GM21390 (cell line): Measurements from ENCODE around the gene SLAMF9.
A peak's percentile ranks its signal among the peaks of the same experiment; 100 is the strongest.

Source experiments
- ATAC-seq: cut with Tn5 transposase; IDR thresholded peaks from one replicate; pipeline ENCODE4 v1.9.1; 2021; ENCODE audit not compliant: unreplicated experiment

SLAMF9 gene

DNA sequence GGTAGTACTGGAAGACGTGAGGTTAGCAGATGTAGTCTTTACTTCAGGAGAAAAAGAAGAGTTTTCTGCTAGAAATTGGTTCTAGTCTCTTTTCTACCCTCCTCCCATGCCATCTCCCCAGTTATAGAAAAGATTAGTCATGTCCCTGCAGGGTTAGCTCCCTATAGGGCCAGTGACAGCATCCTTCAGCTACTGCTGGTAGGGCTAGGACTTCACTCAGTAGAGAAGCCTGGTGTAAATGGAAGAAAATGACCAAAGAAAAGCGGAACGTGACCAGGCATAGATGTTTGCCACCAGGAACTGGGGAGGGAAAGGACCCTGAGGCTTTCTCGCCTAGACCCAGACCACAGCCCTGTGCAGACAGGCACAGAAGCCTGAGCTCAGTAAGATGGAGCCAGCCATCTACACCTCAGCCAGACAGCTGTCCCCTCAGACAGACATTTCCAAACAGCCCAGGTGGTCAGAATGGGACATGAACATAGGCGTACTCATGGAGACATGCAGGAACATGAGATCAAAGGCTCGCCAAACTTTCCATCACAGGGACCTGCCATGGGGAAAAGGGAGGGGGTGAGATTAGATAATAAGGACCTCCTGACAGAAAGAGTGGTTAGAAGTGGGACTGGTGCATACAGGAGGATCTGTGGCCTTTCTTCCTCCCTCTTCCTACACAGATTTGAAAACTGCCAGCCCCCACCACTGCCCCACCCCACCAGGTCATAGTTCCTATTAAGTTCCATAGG is 23.5 kb upstream of the SLAMF9 start:
- no peak for ATAC-seq

DNA sequence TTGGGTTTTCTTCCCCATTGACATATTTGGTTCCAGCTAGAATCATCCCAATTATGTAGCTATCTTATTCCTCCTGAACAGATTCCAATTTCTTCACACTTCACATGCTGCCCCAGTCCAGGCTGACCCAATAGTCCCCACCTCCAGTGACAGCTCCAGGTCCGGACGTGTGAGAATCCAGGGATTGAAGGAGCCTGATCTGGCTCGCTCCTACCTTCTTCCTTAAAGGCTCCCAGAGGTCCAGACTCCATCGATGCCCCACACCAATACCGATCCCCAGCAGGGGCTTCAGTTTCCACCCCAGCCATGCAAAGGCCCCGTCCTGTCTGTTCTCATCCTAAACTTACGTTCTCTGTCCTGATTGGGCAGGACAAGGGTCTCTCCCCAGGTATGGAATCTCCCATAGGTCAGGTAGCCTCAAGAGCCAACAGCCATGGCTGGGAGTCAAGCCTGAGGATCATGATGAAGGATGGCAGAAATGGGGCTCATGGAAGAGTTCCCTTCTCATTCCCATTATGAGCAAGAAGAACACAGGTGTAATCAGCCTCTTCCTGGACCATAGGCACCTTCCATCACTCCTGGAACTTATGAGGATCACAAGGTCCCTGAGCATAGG is 20.4 kb upstream of the SLAMF9 start:
- no peak for ATAC-seq

DNA sequence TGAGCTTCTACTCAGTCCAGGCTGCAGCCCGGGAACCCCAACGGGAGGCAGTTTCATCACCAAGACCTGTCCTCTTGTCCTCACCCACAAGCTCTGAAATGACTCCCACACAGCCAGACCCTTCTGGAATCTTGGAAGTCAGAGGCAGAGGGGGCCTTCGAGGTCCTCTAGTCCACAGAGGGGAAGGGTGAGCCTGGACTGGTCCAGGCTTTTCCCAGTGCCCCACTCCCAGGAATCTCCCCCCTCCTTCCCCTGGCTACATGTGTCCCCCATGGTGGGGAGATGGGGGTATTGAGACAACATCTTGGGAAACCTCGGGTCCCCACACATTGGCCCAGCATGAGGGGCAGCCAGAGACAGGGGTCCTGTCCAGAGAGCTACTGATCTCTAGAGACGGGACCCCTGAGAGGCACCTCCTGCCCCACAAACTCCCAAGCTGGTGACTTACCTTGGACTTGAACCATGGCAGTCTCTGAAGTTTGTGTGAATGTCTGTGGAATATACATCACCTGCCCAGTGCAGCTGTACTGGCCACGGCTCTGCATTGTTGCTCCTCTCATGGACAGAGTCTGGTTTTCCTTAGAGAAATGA is 19.4 kb upstream of the SLAMF9 start:
- ATAC-seq = no peak

DNA sequence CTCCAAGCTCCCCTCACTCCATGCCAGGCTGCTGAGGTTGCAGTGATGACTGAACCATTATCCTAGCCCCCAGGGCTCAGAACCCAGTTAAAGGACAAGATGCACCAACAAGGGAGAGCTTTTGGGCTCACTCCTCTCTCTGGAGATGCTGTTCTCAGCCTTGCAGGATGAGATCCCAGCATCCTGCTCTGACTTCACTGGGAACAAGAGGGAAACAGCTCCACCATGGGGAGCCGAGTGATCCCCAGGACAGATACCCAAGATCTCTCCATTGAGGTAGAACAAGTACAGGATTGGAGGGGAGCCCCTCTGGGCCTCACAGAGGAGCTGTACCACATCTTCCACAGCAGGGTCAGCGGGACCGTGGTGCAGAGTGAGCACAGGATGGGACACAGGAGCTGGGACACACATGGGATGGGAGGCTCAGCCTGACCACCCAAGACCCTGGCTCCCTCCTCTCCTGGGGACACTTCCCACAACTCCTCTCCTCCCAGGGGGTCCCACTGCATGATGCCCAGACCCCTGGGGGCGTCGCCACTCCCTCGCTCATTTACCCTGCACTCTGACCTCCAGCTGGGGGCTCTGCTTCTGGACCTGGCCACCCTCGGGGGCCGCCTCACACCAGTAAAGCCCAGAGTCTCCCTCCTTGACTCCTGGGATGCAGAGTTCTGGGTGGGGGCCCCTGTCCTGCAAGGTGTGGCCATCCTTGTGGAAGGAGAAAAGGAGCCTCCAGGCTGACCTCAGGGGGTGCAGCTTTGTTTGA is 18.6 kb upstream of the SLAMF9 start:
- ATAC-seq = no peak

DNA sequence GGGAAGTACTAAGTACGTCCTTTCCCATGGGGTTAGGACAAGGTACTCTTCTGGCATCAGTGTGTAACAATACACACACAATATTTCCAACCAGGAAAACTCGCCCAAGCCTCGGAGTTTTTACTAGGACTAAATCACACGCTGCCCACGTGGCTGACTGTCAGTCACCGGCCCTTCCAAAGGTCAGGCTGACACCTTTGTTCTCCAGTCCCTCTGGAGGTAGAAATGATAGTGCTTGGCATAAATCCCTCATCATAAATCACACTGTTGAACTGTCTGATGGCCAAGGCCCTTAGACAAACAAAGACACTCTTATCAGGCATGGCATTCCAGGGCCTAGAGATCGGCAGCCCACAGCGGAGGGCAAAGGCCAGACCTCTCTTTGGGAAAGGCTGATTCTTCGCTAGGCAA is 16.9 kb upstream of the SLAMF9 start:
- ATAC-seq = no peak

DNA sequence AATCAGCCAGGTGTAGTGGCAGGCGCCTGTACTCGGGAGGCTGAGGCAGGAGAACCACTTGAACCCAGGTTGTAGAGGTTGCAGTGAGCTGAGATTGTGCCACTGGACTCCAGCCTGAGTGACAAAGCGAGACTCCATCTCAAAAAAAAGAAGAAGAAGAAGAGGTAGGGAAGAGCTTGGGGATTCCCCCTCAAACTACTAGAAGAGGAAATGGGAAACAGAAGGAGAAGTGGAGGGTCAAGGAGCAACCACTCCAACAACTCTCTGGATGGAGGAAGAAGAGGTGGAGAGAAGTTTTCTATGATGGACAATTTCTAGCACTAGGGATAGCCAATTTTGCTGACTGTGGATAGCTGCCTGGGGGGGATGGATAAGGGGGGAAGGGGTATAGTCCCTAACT is 14.9 kb upstream of the SLAMF9 start:
- no peak for ATAC-seq

DNA sequence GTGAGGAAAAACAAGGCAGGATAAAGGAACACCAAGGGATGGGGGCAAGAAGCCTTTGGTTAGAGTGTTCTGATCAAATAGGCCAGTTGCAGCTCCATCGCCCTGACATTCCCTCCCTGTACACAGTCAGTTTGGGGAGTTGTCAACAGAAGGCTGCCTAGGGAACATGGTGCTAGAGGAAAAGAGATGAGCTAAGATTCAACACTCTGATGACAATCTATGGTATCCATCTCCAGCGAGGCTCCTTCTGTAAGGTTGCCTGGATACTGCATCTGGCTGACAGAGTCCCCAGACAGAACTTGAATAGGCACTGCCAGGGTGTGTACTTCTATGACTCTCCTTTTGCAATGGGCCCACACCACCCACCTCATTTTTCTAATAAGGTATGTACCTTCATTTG is 11.2 kb upstream of the SLAMF9 start:
- no peak for ATAC-seq

DNA sequence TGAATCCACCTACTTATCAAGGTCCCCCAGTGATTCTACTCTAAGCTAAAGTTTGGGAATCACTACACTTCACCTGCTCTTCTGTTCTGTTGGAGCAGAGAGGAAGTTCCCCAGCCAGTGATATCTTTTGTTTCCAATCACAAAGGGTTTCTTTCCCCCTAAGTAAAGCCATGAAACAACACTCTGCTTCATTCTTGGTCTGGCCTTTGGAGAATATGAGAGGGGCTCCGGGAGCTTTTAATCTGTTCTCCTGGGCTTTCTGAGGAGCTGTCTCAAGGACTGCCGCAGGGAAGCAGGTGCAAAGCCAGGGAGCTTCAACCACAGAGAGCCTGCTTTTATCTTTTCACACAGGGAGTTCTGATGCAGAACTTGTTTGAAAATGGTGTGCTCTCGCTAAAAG is 10.1 kb upstream of the SLAMF9 start:
- no peak for ATAC-seq

DNA sequence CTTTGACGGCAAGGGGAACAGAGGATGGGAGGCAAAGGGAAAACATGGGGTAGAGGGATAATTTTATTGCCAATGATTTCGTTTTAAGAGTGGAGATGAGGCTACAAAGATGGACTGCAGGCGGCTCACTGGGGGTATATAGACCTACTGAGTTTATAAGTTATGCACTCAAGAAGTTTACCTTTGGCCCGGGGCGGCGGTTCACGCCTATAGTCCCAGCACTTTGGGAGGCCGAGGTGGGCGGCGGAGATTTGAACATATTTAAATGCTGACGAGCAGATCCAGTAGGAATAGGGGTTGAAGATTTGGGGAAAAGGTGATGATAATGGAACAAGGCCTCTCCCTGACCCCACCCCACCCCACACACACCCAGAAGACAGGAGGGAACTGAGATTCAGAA is 8.1 kb upstream of the SLAMF9 start:
- no peak for ATAC-seq

DNA sequence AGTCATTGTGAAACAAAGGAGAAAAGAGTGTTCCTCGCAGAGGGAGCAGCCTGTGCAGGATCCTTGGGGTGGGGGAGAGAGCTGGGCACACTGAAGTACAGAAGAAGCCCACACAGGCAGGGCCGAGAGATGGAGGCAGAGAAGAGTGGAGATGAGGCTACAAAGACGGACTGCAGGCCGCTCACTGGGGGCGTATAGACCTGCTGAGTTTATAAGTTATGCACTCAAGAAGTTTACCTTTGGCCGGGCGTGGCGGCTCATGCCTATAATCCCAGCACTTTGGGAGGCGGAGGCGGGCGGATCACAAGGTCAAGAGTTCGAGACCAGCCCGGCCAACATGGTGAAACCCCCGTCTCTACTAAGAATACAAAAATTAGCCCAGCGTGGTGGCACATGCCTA is 7.6 kb upstream of the SLAMF9 start:
- no peak for ATAC-seq

DNA sequence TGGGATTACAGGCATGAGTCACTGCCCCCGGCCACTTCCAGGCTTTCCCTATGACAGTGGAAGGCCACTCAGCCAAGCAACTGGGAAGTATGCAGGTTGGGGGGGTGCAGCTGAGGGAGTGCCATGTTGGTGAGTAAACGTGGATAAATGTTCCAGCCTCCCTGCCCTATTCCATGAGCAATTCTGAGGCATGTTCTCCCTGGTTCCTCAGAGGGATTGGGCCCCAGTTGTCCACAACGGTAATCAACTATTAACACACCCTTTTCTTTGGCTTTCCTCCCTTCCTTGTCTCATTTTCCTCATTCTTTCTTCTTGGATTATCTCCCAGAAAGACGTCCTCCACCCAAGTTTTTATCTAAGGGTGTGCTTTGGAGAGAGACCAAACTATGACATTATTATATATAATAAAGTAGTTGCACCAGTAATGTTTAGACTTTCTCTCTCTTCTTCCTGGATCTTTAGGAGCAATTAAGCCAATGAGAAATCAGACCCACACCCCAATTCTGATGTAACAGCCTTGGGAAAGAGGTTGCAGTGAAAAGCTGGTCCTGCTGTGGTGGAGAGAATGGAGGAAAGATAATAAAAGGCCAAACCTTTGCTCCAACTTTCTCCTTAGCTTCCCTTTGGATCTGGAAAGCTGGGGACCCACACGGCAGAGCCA is 6.8 kb upstream of the SLAMF9 start:
- no peak for ATAC-seq

DNA sequence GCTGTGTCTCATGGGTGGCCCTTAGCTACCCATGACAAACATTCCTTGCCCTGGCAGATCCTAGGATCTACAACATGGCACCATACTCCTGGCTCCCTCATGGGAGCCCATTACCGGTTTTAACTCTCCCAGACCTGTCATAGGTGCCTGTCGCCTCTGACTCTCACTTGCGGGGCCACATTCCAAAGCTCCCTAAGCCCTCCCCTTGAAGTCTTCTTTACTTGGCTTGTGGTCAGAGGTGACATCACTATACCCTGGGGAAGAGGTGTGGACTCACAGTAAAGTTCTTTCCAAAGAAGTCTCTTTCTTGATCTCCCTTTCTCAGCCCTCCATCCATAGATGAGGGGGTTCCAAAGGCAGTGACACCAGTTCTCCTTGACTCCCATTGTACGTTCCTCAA is 5.4 kb upstream of the SLAMF9 start:
- ATAC-seq = no peak

DNA sequence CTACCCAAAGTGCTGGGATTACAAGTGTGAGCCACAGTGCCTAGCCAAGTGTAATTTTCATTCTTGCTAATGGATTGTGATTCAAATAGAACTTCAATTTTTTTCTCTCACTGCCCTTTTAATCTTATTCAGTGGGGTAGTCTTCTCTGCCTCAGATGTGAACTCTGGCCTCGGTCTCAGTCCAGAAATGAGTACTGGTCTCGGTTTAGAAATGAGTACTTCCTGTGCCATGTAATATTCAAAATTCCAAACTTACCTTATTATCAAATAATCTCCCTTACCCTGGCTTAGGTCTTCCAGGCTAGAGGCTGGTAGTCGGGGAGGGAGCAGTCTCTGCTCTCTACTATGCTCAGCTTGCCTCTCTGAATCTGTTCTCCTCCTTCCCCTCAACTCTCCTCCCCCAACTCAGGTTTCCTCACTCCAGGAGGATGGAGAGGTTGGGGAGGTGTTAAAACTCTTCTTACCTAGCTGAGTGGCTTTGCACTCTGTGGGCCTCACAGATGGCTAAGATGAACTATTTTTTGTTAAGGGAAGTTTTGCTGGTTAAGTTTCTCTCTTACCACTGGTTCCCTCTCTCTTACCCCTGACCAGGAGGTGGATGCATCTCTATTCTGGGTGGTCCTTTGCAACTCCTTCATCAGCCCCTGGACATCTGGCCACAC is 4.8 kb upstream of the SLAMF9 start:
- peak; percentile 61 for ATAC-seq

DNA sequence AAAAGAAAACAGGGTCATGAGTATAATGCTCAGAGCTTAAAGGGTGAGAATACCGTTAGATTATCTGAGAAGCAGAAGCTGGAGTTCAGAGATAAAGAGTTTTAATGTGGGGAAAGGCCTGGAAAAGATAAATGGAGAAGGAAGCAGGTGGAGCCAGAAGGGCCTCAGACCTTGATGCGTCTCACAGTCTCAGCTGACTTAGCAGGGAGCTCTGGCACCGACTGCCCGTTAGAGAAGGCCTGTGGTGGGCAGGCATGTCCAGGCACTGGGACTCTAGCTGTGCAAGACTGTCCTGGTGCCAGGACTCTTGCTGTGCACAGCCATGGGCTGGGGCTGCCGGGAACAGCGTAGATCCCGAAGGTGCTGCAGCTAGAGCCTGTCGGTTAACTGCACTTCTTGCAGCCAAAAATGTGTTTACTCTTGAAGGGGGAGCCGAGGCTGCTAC is 3.8 kb upstream of the SLAMF9 start:
- no peak for ATAC-seq

DNA sequence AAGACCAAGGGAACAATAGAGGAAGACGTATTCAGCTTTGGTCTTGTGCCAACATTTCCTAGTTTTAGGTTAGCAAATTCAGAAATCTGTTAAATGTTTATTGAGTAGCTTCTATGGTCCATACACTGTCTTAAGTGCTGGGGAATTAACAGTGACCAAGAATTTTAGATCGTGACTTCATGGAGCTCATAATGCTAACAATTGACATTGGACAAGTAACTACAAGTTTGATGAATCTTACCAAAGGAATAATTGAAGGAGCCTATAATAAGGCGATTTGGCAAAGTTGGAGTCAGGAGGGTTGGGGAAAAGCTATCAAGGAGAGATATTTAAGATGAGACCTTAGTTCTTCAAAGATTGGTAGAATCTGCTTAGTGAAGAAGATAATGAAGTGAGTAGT is 1.4 kb upstream of the SLAMF9 start:
- ATAC-seq = no peak

DNA sequence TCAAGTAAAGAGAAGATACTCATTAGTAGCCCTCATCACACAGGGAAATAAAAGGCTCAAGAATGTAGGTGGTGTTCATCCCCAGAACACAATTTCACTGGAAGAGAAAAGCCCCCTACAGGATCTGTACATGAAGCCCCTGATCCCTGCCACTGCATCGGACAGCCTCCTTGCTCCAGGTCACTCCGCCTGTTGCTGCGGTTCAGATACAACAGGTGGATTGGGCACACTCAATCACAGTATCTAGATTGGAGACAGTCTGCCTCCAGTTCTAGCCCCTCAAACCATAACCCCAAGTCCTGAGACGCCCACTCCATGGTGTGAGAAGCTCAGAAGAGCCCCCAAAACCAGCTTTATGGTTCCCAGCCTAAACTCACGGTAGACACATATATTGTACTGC is 1.1 kb downstream of the SLAMF9 start:
- no peak for ATAC-seq

DNA sequence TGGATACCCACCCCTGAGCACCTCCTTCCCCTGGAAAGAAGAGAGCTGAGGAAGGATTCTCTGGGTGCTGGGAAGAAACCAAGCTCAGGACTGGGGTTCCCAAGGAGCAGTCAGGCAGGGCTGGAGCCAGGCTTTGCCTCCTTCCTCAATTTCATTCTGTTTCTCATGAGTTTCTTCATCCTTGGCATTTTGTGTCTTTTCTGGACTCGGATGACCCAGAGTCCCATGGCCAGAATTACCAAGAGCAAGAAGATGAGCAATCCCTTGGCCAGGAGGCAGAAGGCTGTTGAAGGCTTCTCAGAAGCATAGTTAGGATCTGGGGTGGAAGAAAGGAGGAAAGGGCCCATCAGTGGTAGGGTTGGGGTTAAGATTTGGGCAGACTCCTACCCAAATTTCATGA is 2.5 kb downstream of the SLAMF9 start:
- no peak for ATAC-seq

DNA sequence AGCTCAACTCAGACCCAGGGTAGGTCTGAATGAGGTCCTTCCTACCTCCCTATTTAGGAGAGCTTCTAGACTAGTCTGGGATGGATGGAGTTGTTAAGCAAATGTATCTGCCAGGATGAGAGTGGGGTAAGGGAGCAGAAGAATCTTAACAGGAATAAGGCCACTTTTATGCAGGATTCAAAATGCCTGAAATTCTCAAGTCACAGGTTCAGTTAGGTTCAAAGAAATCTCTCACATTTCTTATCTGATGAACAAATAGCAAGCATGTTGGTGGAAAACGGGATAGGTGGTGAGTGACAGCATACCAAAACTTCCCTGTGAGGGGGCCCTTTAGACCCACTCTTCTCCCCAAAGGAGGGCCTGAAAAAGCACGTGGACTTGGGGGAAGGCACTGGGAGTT is 3.0 kb downstream of the SLAMF9 start:
- no peak for ATAC-seq

DNA sequence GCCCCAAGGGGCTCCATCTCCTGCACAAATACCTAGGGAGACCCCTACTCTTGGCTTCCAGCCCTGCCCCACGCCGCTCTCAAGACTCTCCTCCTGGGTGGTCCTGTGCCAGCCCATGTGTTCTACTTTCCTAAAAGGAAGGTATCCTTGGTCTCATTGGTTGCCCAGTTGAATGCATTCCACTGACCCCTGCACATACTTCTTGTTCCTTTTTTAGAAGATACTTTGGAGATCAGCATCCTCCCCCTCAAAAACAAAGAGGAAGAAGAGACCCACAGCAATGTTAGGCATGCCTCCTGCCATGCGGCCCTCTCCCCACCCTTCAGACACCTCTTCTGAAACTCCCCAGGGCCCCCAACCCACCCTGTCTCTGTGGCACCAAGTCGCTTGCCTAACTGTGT is 4.1 kb downstream of the SLAMF9 start:
- no peak for ATAC-seq

DNA sequence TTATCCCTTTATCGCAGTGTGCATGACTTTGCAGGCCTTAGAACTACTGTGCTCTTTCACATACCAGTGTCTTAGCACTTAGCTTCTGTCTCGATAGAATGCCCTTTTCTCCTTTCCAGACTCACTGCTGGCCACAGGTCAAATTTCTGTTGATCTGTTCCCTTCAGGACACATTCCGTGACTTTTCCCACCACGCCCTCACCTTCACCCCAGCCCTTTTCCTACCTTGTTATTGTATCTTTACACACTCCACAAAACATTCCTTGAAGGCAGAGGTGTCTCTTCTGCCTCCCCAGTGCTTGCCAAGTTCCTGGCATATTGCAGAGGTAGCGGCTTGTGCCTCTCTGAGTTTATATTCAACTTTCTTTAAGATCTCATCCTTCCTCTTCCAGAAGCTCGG is 4.9 kb downstream of the SLAMF9 start:
- no peak for ATAC-seq

DNA sequence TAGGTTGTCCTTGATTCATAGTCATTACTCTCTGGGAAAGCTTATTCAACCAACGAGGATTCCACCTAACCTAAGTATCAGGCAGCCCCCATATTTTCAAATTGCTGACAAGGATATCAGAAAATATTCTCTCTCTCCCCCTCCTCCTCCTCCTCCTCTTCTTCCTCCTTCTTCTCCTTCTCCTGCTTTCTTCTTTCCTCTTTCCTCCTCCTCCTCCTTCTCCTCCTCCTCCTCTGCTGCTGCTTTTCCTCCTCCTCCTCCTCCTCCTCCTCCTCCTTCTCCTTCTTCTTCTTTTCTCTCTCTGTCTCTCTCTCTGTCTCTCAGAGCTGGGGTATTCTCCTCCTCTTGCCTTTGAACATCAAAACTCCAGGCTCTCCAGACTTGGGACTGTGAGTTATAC is 6.1 kb downstream of the SLAMF9 start:
- ATAC-seq = no peak
